Kidney (tissue), 14 donors: ENCODE measurements around the gene COPS9. TPM values are rescaled to one million over a fixed set of nuclear protein-coding genes. Genes with fewer than 3 reads are reported as not detected.

Experiments
- DNase-seq, 5 donors: peaks; one replicate each; pipeline ENCODE4 v3.0.0-alpha.2; 2013 to 2020
- FAIRE-seq: peaks from 2 replicates; lab custom pipeline; 2012; peaks lifted over from hg19 to GRCh38; lab: Jason Lieb, UNC
- H3K27ac ChIP-seq, 2 donors: one replicate each; pipeline ENCODE4 v1.7.0; 2013; ENCODE audit warnings: low read depth in 2 of 2, low read length in 2 of 2, inconsistent platforms in 1 of 2
- H3K27me3 ChIP-seq: one replicate; pipeline ENCODE4 v1.7.1; 2013; ENCODE audit warnings: low read length, inconsistent platforms; ENCODE audit not compliant: control insufficient read depth, insufficient read depth
- H3K36me3 ChIP-seq, 3 donors: one replicate each; pipeline versions ENCODE4 v1.7.0 to v1.7.1; 2013; ENCODE audit warnings: low read length in 3 of 3, control low read depth in 1 of 3, inconsistent platforms in 1 of 3; ENCODE audit not compliant: insufficient read depth in 3 of 3, control insufficient read depth in 2 of 3
- H3K4me1 ChIP-seq, 3 donors: one replicate each; pipeline versions ENCODE4 v1.7.0 to v1.7.1; 2013; ENCODE audit warnings: low read length in 3 of 3, inconsistent platforms in 1 of 3, low read depth in 1 of 3; ENCODE audit not compliant: control insufficient read depth in 2 of 3, insufficient read depth in 2 of 3
- H3K4me3 ChIP-seq, 3 donors: one replicate each; pipeline versions ENCODE4 v1.7.0 to v1.8.1; 2013; ENCODE audit warnings: low read length in 3 of 3, control low read depth in 1 of 3, inconsistent platforms in 1 of 3
- H3K9ac ChIP-seq, 3 donors: one replicate each; pipeline versions ENCODE4 v1.7.0 to v1.7.1; 2013; ENCODE audit warnings: low read length in 3 of 3, control low read depth in 1 of 3, inconsistent platforms in 1 of 3
- H3K9me3 ChIP-seq, 3 donors: one replicate each; pipeline versions ENCODE4 v1.7.0 to v1.7.1; 2013; ENCODE audit warnings: low read length in 3 of 3, control low read depth in 1 of 3, inconsistent platforms in 1 of 3; ENCODE audit not compliant: control insufficient read depth in 2 of 3, insufficient read depth in 1 of 3
- intact Hi-C: fragments of 100-400 bp; cut with DNase I; formaldehyde crosslinking; loops from one replicate; pipeline ENCODE4 v1.11.1; 2022
- polyA plus RNA-seq: library from polyadenylated mRNA; stranded (reverse); fragments of 350-450 nt; fragmentation: Illumina TruSeq; extraction: RNeasy Lipid Tissue Mini Kit (QIAGEN cat#74804); gene quantifications from one replicate; pipeline ENCODE4 v1.2.3, GENCODE V29; 2014; ENCODE audit warnings: low read depth, low replicate concordance; ENCODE audit not compliant: insufficient read depth
- total RNA-seq: library from RNA; stranded (reverse); fragmentation: NEBNext Ultra II Directional; extraction: Animal tissue kit (Norgen Biotek cat#: 25700); gene quantifications from one replicate; pipeline ENCODE4 v1.2.1, GENCODE V29; 2021
- TF ChIP-seq, protein P1 (sequence below): IDR thresholded peaks from 3 replicates; pipeline ENCODE4 v1.5.1; 2012; ENCODE audit warnings: mild to moderate bottlenecking, moderate library complexity, borderline replicate concordance; ENCODE audit not compliant: insufficient read depth; ENCODE audit errors: extremely low read depth
- donor health status: control.
- donor health status: control.
- donor health status: control.
- donor health status: control.
- donor health status: control.
- donor health status: DM: yes; HTN: yes; CAD: no.
- donor health status: Normal renal cell carcinoma (clear cell type).

Gene COPS9
- total and polyA plus RNA-seq, 2 donors from 2014 or later = 119 to 310 TPM

DNA sequence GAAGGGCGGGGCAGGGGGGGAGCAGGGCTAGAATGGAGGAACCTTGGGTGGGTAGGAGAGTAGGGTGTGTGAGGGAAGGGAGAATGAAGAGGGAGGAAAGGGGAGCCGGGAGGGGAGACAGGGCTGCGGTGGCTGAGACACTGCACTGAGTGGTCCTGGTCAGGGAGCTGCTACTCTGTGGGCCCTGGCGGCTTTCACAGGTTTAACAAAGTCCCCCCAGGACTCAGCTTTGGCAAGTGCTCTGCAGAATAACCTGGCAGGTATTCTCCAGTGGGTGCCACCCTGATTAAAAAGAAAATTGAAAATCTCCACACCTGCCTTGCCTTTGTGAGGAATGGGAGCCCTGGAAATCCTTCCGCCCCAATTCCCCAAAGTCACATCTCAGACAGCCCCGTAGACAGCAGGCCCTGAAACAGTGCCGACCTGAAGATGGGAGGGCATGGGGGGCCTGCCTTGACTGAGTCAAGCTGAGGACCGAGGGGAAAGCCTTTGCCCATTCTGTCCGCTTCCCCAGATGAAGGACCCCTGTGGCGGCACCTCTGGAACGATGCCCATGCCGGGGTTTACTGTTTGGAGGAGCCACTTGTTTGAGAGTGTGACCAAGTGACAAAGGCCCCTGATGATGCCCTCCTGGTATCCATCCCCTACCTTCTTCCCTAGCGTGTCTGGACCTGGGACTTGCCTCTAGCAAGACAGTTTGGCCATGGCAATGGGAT, 47.9 kb upstream of the COPS9 start:
- no peaks in the 10 kb centered on the region for H3K4me1 ChIP-seq
- no peaks in the 10 kb centered on the region for H3K27me3 ChIP-seq
- TF ChIP-seq, protein P1, sequence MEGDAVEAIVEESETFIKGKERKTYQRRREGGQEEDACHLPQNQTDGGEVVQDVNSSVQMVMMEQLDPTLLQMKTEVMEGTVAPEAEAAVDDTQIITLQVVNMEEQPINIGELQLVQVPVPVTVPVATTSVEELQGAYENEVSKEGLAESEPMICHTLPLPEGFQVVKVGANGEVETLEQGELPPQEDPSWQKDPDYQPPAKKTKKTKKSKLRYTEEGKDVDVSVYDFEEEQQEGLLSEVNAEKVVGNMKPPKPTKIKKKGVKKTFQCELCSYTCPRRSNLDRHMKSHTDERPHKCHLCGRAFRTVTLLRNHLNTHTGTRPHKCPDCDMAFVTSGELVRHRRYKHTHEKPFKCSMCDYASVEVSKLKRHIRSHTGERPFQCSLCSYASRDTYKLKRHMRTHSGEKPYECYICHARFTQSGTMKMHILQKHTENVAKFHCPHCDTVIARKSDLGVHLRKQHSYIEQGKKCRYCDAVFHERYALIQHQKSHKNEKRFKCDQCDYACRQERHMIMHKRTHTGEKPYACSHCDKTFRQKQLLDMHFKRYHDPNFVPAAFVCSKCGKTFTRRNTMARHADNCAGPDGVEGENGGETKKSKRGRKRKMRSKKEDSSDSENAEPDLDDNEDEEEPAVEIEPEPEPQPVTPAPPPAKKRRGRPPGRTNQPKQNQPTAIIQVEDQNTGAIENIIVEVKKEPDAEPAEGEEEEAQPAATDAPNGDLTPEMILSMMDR = no peak
- no peak overlapping the region for H3K27ac ChIP-seq
- H3K4me3 ChIP-seq = no peak overlapping the region
- DNase-seq (peak in 1 of 5 donors; percentile 19), FAIRE-seq (no peak)
- intact Hi-C loops = no loop called here
- H3K9me3 ChIP-seq = no peaks in the 10 kb centered on the region
- H3K9ac ChIP-seq = no peak overlapping the region
- no peaks in the 10 kb centered on the region for H3K36me3 ChIP-seq

DNA sequence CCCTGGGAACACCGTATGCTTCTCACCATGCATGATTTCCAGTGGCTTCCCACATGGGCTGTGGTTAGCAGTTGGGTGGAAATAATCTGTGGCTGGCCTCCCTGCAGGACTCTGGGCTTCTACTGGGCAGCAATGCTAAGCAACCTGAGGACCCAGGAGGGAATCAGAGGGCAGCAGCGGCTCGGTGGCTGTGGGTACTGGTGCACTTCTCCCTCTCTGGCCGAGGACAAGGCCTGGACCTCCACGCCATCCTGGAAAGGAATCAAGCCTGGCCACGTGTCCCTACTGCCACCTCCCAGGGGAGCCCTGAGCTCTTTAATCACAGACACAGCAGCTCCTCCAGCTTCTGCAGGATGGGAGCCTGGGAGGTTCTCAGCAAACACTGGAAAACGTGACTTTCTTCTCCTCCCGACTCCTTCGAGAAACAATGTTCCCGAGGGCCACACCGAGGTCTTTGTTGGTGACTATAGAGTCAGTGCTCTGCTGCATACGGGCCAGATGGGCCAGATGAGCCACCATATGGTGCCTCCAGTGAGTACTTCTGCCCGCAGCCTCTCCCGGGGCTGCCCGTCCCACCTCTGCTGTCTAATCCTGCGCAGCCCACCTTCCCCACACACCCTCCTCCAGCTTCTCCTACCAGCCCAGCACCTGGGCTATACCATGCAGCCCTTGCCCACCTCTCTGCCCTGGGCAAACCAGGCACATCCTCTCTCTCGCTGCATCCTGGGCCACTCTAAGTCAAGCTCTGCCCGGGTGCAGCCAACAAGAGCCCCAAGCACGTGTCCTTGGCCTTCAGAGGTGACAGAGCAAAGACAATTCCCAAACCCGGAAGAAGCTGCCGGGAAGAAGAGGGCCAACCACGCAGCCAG, 47.1 kb upstream of the COPS9 start:
- no peaks in the 10 kb centered on the region for H3K4me1 ChIP-seq
- H3K9ac ChIP-seq = no peak overlapping the region
- DNase-seq (peak in 1 of 5 donors; percentile 21), FAIRE-seq (no peak)
- no peaks in the 10 kb centered on the region for H3K9me3 ChIP-seq
- no peaks in the 10 kb centered on the region for H3K27me3 ChIP-seq
- intact Hi-C loops = no loop called here
- H3K4me3 ChIP-seq = no peak overlapping the region
- H3K36me3 ChIP-seq = no peaks in the 10 kb centered on the region
- H3K27ac ChIP-seq = no peak overlapping the region
- TF ChIP-seq, protein P1 = no peak

DNA sequence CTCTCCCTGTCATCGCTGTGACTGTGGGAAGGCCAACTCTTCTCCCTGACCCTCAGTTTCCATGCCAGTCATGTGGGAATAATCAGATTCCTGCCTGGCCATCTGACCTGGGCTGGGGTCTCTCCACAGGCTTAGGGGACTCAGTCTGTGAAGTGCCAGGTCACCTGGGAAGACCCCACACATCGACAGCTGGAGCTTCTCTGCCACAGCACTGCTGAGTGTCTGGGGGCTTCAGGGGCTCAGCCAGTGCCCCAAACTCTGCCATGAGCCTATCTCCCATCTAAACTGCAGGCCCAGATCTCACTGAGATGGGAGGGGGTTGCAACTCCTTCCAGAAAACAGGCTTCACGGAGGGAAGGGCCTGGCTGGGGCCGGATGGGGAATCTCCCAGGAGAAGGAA, 46.4 kb upstream of the COPS9 start:
- DNase-seq = peak in 1 of 5 donors; percentile 15

More for the DNA sequence above, 46.4 kb upstream of the COPS9 start:
- no peaks in the 10 kb centered on the region for H3K4me1 ChIP-seq
- H3K27me3 ChIP-seq = no peaks in the 10 kb centered on the region
- no peak for FAIRE-seq
- no peaks in the 10 kb centered on the region for H3K9me3 ChIP-seq
- no peak overlapping the region for H3K9ac ChIP-seq
- TF ChIP-seq, protein P1 = no peak
- H3K36me3 ChIP-seq = no peaks in the 10 kb centered on the region
- no peak overlapping the region for H3K27ac ChIP-seq
- intact Hi-C loops = no loop called here
- no peak overlapping the region for H3K4me3 ChIP-seq
